Body of pancreas (tissue), 4 donors: ENCODE data around the gene C1QTNF3.

Source experiments
- POLR2A ChIP-seq, 3 donors: fragments of 450-650 bp; IDR thresholded peaks; one replicate each; pipeline ENCODE4 v1.6.1; 2016; ENCODE audit warnings: antibody characterized with exemption in 3 of 3, mild to moderate bottlenecking in 2 of 3
- TF ChIP-seq, protein P1 (sequence below), 7 experiments: fragments of 450-650 bp in 4 of 7; fragments of 200-600 bp in 3 of 7; sonication (generic) in 3 of 7; IDR thresholded peaks; one replicate each; pipeline ENCODE4 v1.5.1; 2016 to 2019; ENCODE audit warnings: antibody characterized with exemption in 7 of 7

DNA sequence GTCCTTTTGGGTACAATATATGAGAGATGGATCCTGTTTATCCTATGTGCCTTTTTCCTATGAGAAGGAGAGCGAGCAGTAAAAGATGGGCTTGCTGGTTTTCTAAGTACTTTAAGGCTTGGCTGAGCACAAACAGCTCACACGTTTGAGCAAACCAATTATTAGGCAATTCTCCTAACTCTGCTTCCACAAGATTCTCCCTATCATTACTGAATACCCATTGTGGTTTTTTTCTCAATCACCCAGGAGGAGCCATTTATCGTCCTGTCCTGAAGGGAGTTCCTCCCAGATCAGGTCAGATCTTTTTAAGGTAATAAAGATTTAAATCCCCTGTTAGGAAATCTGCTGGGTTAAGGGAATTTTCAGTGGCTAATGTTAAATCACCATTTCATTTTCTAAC, 19.4 kb upstream of the C1QTNF3 start:
- TF ChIP-seq, protein P1, sequence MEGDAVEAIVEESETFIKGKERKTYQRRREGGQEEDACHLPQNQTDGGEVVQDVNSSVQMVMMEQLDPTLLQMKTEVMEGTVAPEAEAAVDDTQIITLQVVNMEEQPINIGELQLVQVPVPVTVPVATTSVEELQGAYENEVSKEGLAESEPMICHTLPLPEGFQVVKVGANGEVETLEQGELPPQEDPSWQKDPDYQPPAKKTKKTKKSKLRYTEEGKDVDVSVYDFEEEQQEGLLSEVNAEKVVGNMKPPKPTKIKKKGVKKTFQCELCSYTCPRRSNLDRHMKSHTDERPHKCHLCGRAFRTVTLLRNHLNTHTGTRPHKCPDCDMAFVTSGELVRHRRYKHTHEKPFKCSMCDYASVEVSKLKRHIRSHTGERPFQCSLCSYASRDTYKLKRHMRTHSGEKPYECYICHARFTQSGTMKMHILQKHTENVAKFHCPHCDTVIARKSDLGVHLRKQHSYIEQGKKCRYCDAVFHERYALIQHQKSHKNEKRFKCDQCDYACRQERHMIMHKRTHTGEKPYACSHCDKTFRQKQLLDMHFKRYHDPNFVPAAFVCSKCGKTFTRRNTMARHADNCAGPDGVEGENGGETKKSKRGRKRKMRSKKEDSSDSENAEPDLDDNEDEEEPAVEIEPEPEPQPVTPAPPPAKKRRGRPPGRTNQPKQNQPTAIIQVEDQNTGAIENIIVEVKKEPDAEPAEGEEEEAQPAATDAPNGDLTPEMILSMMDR (IDR thresholded peaks at IDR 0.05), result no peak
- TF ChIP-seq POLR2A (IDR thresholded peaks at IDR 0.05), result no peak
